H9 (cell line): ENCODE results near the gene CDH4. TPM values are rescaled to one million over a fixed set of nuclear protein-coding genes. Genes with fewer than 3 reads are reported as not detected.

Experiments used
- DNase-seq: peaks from one replicate; pipeline ENCODE4 v3.0.0-alpha.2; 2017
- H2AFZ ChIP-seq: one replicate; pipeline ENCODE4 v1.6.1; 2013; ENCODE audit warnings: mild to moderate bottlenecking, low read length, control low read depth, moderate library complexity
- H2AK5ac ChIP-seq: 2 replicates; pipeline ENCODE4 v1.6.1; 2013; ENCODE audit warnings: low read length, control low read depth, mixed read lengths; ENCODE audit not compliant: insufficient read length
- H2BK120ac ChIP-seq: one replicate; pipeline ENCODE4 v1.6.1; 2013; ENCODE audit warnings: low read depth, mild to moderate bottlenecking, low read length, control low read depth, inconsistent platforms; ENCODE audit not compliant: poor library complexity, severe bottlenecking
- H2BK12ac ChIP-seq: 2 replicates; pipeline ENCODE4 v1.6.1; 2013; ENCODE audit warnings: low read length, control low read depth, mixed read lengths, low read depth; ENCODE audit not compliant: insufficient read length
- H2BK15ac ChIP-seq: 2 replicates; pipeline ENCODE4 v1.6.1; 2013; ENCODE audit warnings: low read depth, low read length, control low read depth
- H2BK20ac ChIP-seq: one replicate; pipeline ENCODE4 v1.6.1; 2013; ENCODE audit warnings: low read depth, mild to moderate bottlenecking, low read length, control low read depth, inconsistent platforms; ENCODE audit not compliant: poor library complexity, severe bottlenecking
- H2BK5ac ChIP-seq: 2 replicates; pipeline ENCODE4 v1.6.1; 2013; ENCODE audit warnings: low read length, control low read depth, mixed read lengths; ENCODE audit not compliant: insufficient read length
- H3K14ac ChIP-seq: 2 replicates; pipeline ENCODE4 v1.6.1; 2013; ENCODE audit warnings: low read length, control low read depth; ENCODE audit not compliant: insufficient read depth
- H3K18ac ChIP-seq: 2 replicates; pipeline ENCODE4 v1.6.1; 2013; ENCODE audit warnings: low read depth, mild to moderate bottlenecking, mixed read lengths, low read length, control low read depth; ENCODE audit not compliant: insufficient read length
- H3K23ac ChIP-seq: 2 replicates; pipeline ENCODE4 v1.6.1; 2013; ENCODE audit warnings: low read length, control low read depth, mixed read lengths, low read depth; ENCODE audit not compliant: insufficient read length
- H3K23me2 ChIP-seq: 2 replicates; pipeline ENCODE4 v1.6.1; 2013; ENCODE audit warnings: low read depth, mild to moderate bottlenecking, mixed read lengths, low read length, control low read depth; ENCODE audit not compliant: insufficient read length, poor library complexity, severe bottlenecking
- H3K27ac ChIP-seq: 2 replicates; pipeline ENCODE4 v1.5.1; 2013; ENCODE audit warnings: low read length, control low read depth, mixed read lengths, low read depth; ENCODE audit not compliant: insufficient read length
- H3K27me3 ChIP-seq: 2 replicates; pipeline ENCODE4 v1.6.1; 2013; ENCODE audit warnings: low read length, control low read depth, inconsistent platforms; ENCODE audit not compliant: insufficient read depth
- H3K4ac ChIP-seq: 2 replicates; pipeline ENCODE4 v1.6.1; 2013; ENCODE audit warnings: low read depth, mild to moderate bottlenecking, control low read depth, inconsistent platforms, low read length, moderate library complexity
- H3K4me1 ChIP-seq: 2 replicates; pipeline ENCODE4 v1.6.1; 2013; ENCODE audit warnings: low read length, control low read depth, inconsistent platforms; ENCODE audit not compliant: insufficient read depth
- H3K4me2 ChIP-seq: 2 replicates; pipeline ENCODE4 v1.6.1; 2013; ENCODE audit warnings: low read length, control low read depth, mixed read lengths; ENCODE audit not compliant: insufficient read length, insufficient read depth
- H3K56ac ChIP-seq: 2 replicates; pipeline ENCODE4 v1.6.1; 2013; ENCODE audit warnings: low read depth, mild to moderate bottlenecking, mixed read lengths, low read length, control low read depth; ENCODE audit not compliant: insufficient read length
- H3K79me1 ChIP-seq: 2 replicates; pipeline ENCODE4 v1.6.1; 2013; ENCODE audit warnings: low read depth, mild to moderate bottlenecking, moderate library complexity, low read length, control low read depth, inconsistent platforms; ENCODE audit not compliant: insufficient read depth, poor library complexity, severe bottlenecking
- H3K79me2 ChIP-seq: 2 replicates; pipeline ENCODE4 v1.6.1; 2013; ENCODE audit warnings: low read length, control low read depth, inconsistent platforms; ENCODE audit not compliant: insufficient read depth
- H3K9ac ChIP-seq: 2 replicates; pipeline ENCODE4 v1.6.1; 2013; ENCODE audit warnings: low read length, control low read depth, mixed read lengths; ENCODE audit not compliant: insufficient read length; ENCODE audit errors: extremely low read depth
- H3K9me3 ChIP-seq: one replicate; pipeline ENCODE4 v1.6.1; 2013; ENCODE audit warnings: low read depth, low read length, inconsistent platforms; ENCODE audit not compliant: control insufficient read depth
- H3T11ph ChIP-seq: one replicate; pipeline ENCODE4 v1.6.1; 2013; ENCODE audit warnings: mild to moderate bottlenecking, low read length, control low read depth, inconsistent platforms
- H4K20me1 ChIP-seq: one replicate; pipeline ENCODE4 v1.6.1; 2013; ENCODE audit not compliant: control insufficient read depth, insufficient read length, insufficient read depth
- H4K5ac ChIP-seq: 2 replicates; pipeline ENCODE4 v1.6.1; 2013; ENCODE audit warnings: low read depth, mild to moderate bottlenecking, mixed read lengths, low read length, control low read depth; ENCODE audit not compliant: insufficient read length
- H4K8ac ChIP-seq: replicated peaks from 2 replicates; pipeline ENCODE4 v1.6.1; 2013; ENCODE audit warnings: low read length, control low read depth, mixed read lengths, low read depth; ENCODE audit not compliant: insufficient read length
- H4K91ac ChIP-seq: 2 replicates; pipeline ENCODE4 v1.6.1; 2013; ENCODE audit warnings: low read depth, mild to moderate bottlenecking, moderate library complexity, mixed read lengths, low read length, control low read depth; ENCODE audit not compliant: insufficient read length
- H3K27ac Mint-ChIP-seq, 3 experiments: 2 replicates in 2 of 3; 3 replicates in 1 of 3; pipeline ENCODE4 v1.8.0; 2020 to 2021; ENCODE audit warnings: mixed read lengths in 3 of 3, mild to moderate bottlenecking in 1 of 3, moderate library complexity in 1 of 3
- H3K27me3 Mint-ChIP-seq: 2 replicates; pipeline ENCODE4 v1.8.0; 2021; ENCODE audit warnings: low read depth, mild to moderate bottlenecking, moderate library complexity, mixed read lengths
- H3K36me3 Mint-ChIP-seq, 3 experiments: 2 replicates in 2 of 3; 3 replicates in 1 of 3; pipeline ENCODE4 v1.8.0; 2020 to 2021; ENCODE audit warnings: low read depth in 3 of 3, mixed read lengths in 3 of 3; ENCODE audit not compliant: insufficient read depth in 1 of 3
- H3K4me1 Mint-ChIP-seq, 2 experiments: 2 replicates each; pipeline ENCODE4 v1.8.0; 2020; ENCODE audit warnings: mixed read lengths in 2 of 2
- H3K4me3 Mint-ChIP-seq, 2 experiments: 2 replicates in 1 of 2; 3 replicates in 1 of 2; pipeline ENCODE4 v1.8.0; 2020 to 2021; ENCODE audit warnings: mild to moderate bottlenecking in 2 of 2, mixed read lengths in 2 of 2, moderate library complexity in 1 of 2
- H3K9me3 Mint-ChIP-seq, 2 experiments: 2 replicates in 1 of 2; 3 replicates in 1 of 2; pipeline ENCODE4 v1.8.0; 2020; ENCODE audit warnings: mild to moderate bottlenecking in 2 of 2, mixed read lengths in 2 of 2, moderate library complexity in 1 of 2
- WGBS: extraction: QIAGEN DNeasy Blood & Tissue Kit; methylation state at CpG from one replicate; pipeline ENCODE4 v1.1.7; 2013; ENCODE audit warnings: missing lambda C conversion rate, low lambda C conversion rate, mixed read lengths; ENCODE audit not compliant: insufficient read length; ENCODE audit errors: extremely low coverage; 5-methylcytosine and 5-hydroxymethylcytosine counted together
- total RNA-seq: library from RNA; stranded (reverse); gene quantifications from 2 replicates; pipeline ENCODE4 v1.2.1, GENCODE V29; 2021
- TF ChIP-seq, protein P1 (sequence below): fragments of 200-600 bp; sonication (generic); conservative IDR thresholded peaks from 3 replicates; pipeline ENCODE4 v1.8.0; 2021; ENCODE audit warnings: antibody characterized with exemption, mild to moderate bottlenecking

The CDH4 gene
- total RNA-seq, 1 experiment from 2014 or later = 3.0 TPM

DNA sequence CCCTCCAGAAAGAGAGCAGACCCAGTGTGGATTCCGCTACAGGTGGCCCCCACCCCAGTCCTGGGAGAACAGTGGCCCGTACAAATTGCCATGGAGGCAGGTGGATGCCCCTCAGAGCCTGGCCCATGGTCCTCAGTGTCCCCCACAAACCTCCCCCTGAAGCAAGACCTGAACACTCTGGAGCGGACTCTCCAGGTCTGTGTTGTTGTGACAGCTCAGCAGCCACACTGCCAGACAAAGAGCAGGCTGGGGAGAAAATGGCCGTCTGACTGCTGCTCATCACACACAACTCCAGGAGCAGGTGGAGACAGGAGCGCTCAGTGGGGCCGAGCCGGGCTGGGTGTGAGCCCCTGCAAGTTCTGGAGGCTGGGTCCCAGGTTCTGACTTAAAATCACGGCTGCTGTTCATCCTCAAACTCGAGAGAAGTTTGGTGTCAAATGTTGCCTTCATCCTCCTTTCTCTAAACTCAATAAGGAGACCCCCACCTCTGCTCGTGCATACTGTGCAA, 241.8 kb downstream of the CDH4 start:
- H3K14ac ChIP-seq = no peak overlapping the region
- H3T11ph ChIP-seq = no peak overlapping the region
- Mint-ChIP-seq H3K4me1 (peaks cover 32 to 41% of the 10 kb centered on the region in 2 experiments), H3K27me3 (peaks cover 8% of the 10 kb centered on the region), H3K9me3 (no peaks in the 10 kb centered on the region), H3K27ac (peak overlapping the region in 2 of 3 experiments; percentile 14 to 24; a peak in 1 of 7 replicates), H3K36me3 (no peaks in the 10 kb centered on the region), H3K4me3 (no peak overlapping the region)
- no peak overlapping the region for H2BK15ac ChIP-seq
- H4K8ac ChIP-seq = no peak overlapping the region
- no peaks in the 10 kb centered on the region; the same call in 1 of the 2 replicates for H3K79me2 ChIP-seq
- H3K23ac ChIP-seq = no peak overlapping the region
- H2BK12ac ChIP-seq = no peak overlapping the region
- no peak overlapping the region for H2AK5ac ChIP-seq
- no peak overlapping the region for H3K4ac ChIP-seq
- no CpG with 5 or more reads among the region's 10 CpGs for WGBS
- H3K9me3 ChIP-seq = no peaks in the 10 kb centered on the region
- H3K23me2 ChIP-seq = no peaks in the 10 kb centered on the region
- H4K91ac ChIP-seq = no peak overlapping the region
- H2BK20ac ChIP-seq = no peak overlapping the region
- H3K79me1 ChIP-seq = no peaks in the 10 kb centered on the region
- DNase-seq = peak; percentile 22
- no peak overlapping the region for H2AFZ ChIP-seq
- no peak overlapping the region for H3K4me2 ChIP-seq
- no peak overlapping the region for H3K9ac ChIP-seq
- H3K4me1 ChIP-seq = peaks cover 9% of the 10 kb centered on the region; the same call in 1 of the 2 replicates
- H4K5ac ChIP-seq = no peak overlapping the region
- no peak overlapping the region for H2BK120ac ChIP-seq
- H2BK5ac ChIP-seq = no peak overlapping the region
- H3K56ac ChIP-seq = no peak overlapping the region
- peaks cover 2% of the 10 kb centered on the region; the same call in 1 of the 2 replicates for H3K27me3 ChIP-seq
- TF ChIP-seq, protein P1, sequence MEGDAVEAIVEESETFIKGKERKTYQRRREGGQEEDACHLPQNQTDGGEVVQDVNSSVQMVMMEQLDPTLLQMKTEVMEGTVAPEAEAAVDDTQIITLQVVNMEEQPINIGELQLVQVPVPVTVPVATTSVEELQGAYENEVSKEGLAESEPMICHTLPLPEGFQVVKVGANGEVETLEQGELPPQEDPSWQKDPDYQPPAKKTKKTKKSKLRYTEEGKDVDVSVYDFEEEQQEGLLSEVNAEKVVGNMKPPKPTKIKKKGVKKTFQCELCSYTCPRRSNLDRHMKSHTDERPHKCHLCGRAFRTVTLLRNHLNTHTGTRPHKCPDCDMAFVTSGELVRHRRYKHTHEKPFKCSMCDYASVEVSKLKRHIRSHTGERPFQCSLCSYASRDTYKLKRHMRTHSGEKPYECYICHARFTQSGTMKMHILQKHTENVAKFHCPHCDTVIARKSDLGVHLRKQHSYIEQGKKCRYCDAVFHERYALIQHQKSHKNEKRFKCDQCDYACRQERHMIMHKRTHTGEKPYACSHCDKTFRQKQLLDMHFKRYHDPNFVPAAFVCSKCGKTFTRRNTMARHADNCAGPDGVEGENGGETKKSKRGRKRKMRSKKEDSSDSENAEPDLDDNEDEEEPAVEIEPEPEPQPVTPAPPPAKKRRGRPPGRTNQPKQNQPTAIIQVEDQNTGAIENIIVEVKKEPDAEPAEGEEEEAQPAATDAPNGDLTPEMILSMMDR = no peak
- no peak overlapping the region for H3K27ac ChIP-seq
- no peaks in the 10 kb centered on the region for H4K20me1 ChIP-seq
- H3K18ac ChIP-seq = no peak overlapping the region
